Breast epithelium (tissue), 4 donors: ENCODE results near the gene TMEM141. TPM values are rescaled to one million over a fixed set of nuclear protein-coding genes. Genes with fewer than 3 reads are reported as not detected.
"Not testable (repeated sequence)": the region's sequence is repeated elsewhere in the genome, so short reads cannot be mapped to it uniquely, and the experiment has no call there.

Experiments used
- DNase-seq, 2 donors: peaks; one replicate each; pipeline ENCODE4 v3.0.0-alpha.2; 2019; ENCODE audit warnings: low spot score in 2 of 2
- H3K27ac ChIP-seq, 2 donors: fragments of 200-600 bp; sonication (generic) in 1 of 2; one replicate each; pipeline ENCODE4 v1.5.1; 2016 to 2019; ENCODE audit warnings: mild to moderate bottlenecking in 1 of 2
- H3K27me3 ChIP-seq, 2 donors: fragments of 200-600 bp; sonication (generic) in 1 of 2; one replicate each; pipeline versions ENCODE4 v1.5.1 to v1.6.0; 2017 to 2019; ENCODE audit warnings: control low read depth in 1 of 2, mild to moderate bottlenecking in 1 of 2
- H3K36me3 ChIP-seq: fragments of 200-600 bp; one replicate; pipeline ENCODE4 v1.5.1; 2019
- H3K4me1 ChIP-seq, 2 donors: fragments of 200-600 bp; sonication (generic); one replicate each; pipeline ENCODE4 v1.5.1; 2016 to 2019; ENCODE audit warnings: control low read depth in 1 of 2
- H3K4me3 ChIP-seq, 3 donors: fragments of 200-600 bp; sonication (generic); 1 replicate in 2 of 3; 2 replicates in 1 of 3; pipeline ENCODE4 v1.5.1; 2016 to 2019; ENCODE audit warnings: mild to moderate bottlenecking in 3 of 3, moderate library complexity in 2 of 3
- H3K9me3 ChIP-seq, 2 donors: fragments of 200-600 bp; sonication (generic) in 1 of 2; one replicate each; pipeline ENCODE4 v1.5.1; 2016 to 2019; ENCODE audit warnings: control low read depth in 1 of 2
- CTCF ChIP-seq, 3 donors: fragments of 450-650 bp; IDR thresholded peaks; one replicate each; pipeline ENCODE4 v1.5.1; 2016 to 2017; ENCODE audit warnings: antibody characterized with exemption in 3 of 3, mild to moderate bottlenecking in 3 of 3, moderate library complexity in 3 of 3
- POLR2A ChIP-seq: fragments of 450-650 bp; IDR thresholded peaks from one replicate; pipeline ENCODE4 v1.6.1; 2016; ENCODE audit warnings: antibody characterized with exemption, mild to moderate bottlenecking, moderate library complexity
- POLR2AphosphoS5 ChIP-seq, 3 donors: sonication (generic); formaldehyde crosslinking; IDR thresholded peaks; one replicate each; pipeline ENCODE4 v1.6.1; 2017; ENCODE audit warnings: antibody characterized with exemption in 3 of 3
- intact Hi-C: fragments of 100-400 bp; cut with DNase I; formaldehyde crosslinking; loops from one replicate; pipeline ENCODE4 v1.15.1; 2023; ENCODE audit warnings: low total_unique reads
- total RNA-seq, 3 donors: library from RNA; depleted of rRNA; stranded (reverse); fragments of >200 nt; gene quantifications; one replicate each; pipeline ENCODE4 v1.1.0, GENCODE V29; 2016

The TMEM141 gene
- total RNA-seq, 3 donors from 2014 or later = 85.8 to 121 (median 103) TPM

- Histone ChIP-seq H3K4me1 (no peaks in the 10 kb centered on the region), H3K27me3 (no peaks in the 10 kb centered on the region), H3K9me3 (no peaks in the 10 kb centered on the region), H3K36me3 (no peaks in the 10 kb centered on the region), H3K4me3 (no peak overlapping the region), H3K27ac (no peak overlapping the region)
- intact Hi-C loops = no loop called here
- TF ChIP-seq POLR2A = no peak
- TF ChIP-seq POLR2AphosphoS5 (IDR thresholded peaks at IDR 0.05) = no peak
- no peak for TF ChIP-seq CTCF (IDR thresholded peaks at IDR 0.05)
- no peak for DNase-seq
Measured at GRCh38 chr9:136835162-136835931, 44.2 kb downstream of the TMEM141 start.

GRCh38 chr9:136835932-136836904 lies 45.1 kb downstream of the TMEM141 start:
- Histone ChIP-seq H3K27me3 (no peaks in the 10 kb centered on the region), H3K4me1 (no peaks in the 10 kb centered on the region), H3K9me3 (no peaks in the 10 kb centered on the region), H3K36me3 (no peaks in the 10 kb centered on the region), H3K4me3 (no peak overlapping the region), H3K27ac (no peak overlapping the region)
- no peak for DNase-seq
- TF ChIP-seq POLR2AphosphoS5 (IDR thresholded peaks at IDR 0.05) (no peak), POLR2A (no peak), CTCF (IDR thresholded peaks at IDR 0.05) (no peak)
- intact Hi-C loops = no loop called here

GRCh38 chr9:136837146-136837855 lies 46.2 kb downstream of the TMEM141 start:
- Histone ChIP-seq H3K4me3 (no peak overlapping the region), H3K27me3 (no peaks in the 10 kb centered on the region), H3K9me3 (no peaks in the 10 kb centered on the region), H3K27ac (no peak overlapping the region), H3K4me1 (no peaks in the 10 kb centered on the region), H3K36me3 (no peaks in the 10 kb centered on the region)
- no peak for DNase-seq
- intact Hi-C loops = no loop called here
- TF ChIP-seq CTCF (IDR thresholded peaks at IDR 0.05) (no peak), POLR2AphosphoS5 (IDR thresholded peaks at IDR 0.05) (no peak)

GRCh38 chr9:136837856-136838277 lies 46.7 kb downstream of the TMEM141 start:
- H3K9me3 ChIP-seq, H3K36me3 ChIP-seq, intact Hi-C loops, H3K27ac ChIP-seq, DNase-seq, H3K27me3 ChIP-seq, H3K4me1 ChIP-seq, H3K4me3 ChIP-seq: not testable (repeated sequence)

- H3K4me1 ChIP-seq = no peaks in the 10 kb centered on the region
- H3K36me3 ChIP-seq = no peaks in the 10 kb centered on the region
- no peak for DNase-seq
- H3K27me3 ChIP-seq = peaks cover 0 to 5% of the 10 kb centered on the region in 2 donors
- H3K27ac ChIP-seq = no peak overlapping the region
- H3K9me3 ChIP-seq = no peaks in the 10 kb centered on the region
- H3K4me3 ChIP-seq = no peak overlapping the region
- TF ChIP-seq POLR2AphosphoS5 (IDR thresholded peaks at IDR 0.05) (no peak), CTCF (IDR thresholded peaks at IDR 0.05) (no peak), POLR2A (no peak)
- intact Hi-C loops = no loop called here
Measured at GRCh38 chr9:136838314-136839228, 47.4 kb downstream of the TMEM141 start.
